NB4 (cell line): ENCODE data around the gene TNFSF8.
A peak's percentile ranks its signal among the peaks of the same experiment; 100 is the strongest.

Experiments used
- DNase-seq: peaks from one replicate; pipeline ENCODE4 v3.0.0; 2010; ENCODE audit warnings: low read depth
- H3K4me3 ChIP-seq: one replicate; pipeline ENCODE4 v1.5.1; 2011; ENCODE audit warnings: mild to moderate bottlenecking, low read depth, low read length, moderate library complexity
- MYC ChIP-seq: IDR thresholded peaks from 2 replicates; pipeline ENCODE4 v1.6.1; 2011; ENCODE audit warnings: low read depth, low read length
- POLR2A ChIP-seq: IDR thresholded peaks from 2 replicates; pipeline ENCODE4 v1.6.1; 2011; ENCODE audit warnings: mild to moderate bottlenecking; ENCODE audit not compliant: insufficient read length; ENCODE audit errors: extremely low read depth
- TF ChIP-seq, protein P1 (sequence below): IDR thresholded peaks from one replicate; pipeline ENCODE4 v1.5.1; 2012; ENCODE audit warnings: low read depth, low read length
- TF ChIP-seq, protein P2 (sequence below): IDR thresholded peaks from 2 replicates; pipeline ENCODE4 v1.6.1; 2011; ENCODE audit warnings: low read depth, low read length

TNFSF8 gene

DNA sequence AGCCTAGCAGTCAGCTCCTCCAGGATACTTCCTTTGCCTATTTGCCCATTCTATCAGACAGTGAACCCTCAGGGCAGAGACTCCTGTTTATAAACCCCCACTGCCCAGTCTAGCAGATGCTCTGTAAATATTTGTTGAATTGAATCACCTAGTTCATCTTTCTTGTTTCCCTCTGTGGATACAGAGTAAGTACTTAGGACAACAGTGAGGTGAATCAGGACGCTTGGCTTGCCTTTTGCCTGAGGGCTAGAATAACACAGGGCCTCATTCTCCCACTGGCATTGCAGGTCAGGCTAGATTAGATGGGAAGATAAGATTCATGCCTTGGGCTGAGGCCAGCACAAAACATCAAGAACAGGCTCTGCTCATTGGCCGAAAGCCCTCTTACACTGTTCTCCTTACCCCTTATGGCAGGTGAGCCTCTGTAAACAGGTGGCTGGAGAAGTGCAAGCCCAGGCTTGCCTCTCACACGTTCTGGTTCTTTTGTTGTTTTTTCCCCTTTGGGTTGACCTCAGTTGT is 22.2 kb downstream of the TNFSF8 start:
- DNase-seq: no peak
- H3K4me3 ChIP-seq: no peak overlapping the region
- TF ChIP-seq MYC (no peak), POLR2A (no peak)
- TF ChIP-seq, protein P1, sequence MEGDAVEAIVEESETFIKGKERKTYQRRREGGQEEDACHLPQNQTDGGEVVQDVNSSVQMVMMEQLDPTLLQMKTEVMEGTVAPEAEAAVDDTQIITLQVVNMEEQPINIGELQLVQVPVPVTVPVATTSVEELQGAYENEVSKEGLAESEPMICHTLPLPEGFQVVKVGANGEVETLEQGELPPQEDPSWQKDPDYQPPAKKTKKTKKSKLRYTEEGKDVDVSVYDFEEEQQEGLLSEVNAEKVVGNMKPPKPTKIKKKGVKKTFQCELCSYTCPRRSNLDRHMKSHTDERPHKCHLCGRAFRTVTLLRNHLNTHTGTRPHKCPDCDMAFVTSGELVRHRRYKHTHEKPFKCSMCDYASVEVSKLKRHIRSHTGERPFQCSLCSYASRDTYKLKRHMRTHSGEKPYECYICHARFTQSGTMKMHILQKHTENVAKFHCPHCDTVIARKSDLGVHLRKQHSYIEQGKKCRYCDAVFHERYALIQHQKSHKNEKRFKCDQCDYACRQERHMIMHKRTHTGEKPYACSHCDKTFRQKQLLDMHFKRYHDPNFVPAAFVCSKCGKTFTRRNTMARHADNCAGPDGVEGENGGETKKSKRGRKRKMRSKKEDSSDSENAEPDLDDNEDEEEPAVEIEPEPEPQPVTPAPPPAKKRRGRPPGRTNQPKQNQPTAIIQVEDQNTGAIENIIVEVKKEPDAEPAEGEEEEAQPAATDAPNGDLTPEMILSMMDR: no peak
- TF ChIP-seq, protein P2, sequence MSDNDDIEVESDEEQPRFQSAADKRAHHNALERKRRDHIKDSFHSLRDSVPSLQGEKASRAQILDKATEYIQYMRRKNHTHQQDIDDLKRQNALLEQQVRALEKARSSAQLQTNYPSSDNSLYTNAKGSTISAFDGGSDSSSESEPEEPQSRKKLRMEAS: no peak

DNA sequence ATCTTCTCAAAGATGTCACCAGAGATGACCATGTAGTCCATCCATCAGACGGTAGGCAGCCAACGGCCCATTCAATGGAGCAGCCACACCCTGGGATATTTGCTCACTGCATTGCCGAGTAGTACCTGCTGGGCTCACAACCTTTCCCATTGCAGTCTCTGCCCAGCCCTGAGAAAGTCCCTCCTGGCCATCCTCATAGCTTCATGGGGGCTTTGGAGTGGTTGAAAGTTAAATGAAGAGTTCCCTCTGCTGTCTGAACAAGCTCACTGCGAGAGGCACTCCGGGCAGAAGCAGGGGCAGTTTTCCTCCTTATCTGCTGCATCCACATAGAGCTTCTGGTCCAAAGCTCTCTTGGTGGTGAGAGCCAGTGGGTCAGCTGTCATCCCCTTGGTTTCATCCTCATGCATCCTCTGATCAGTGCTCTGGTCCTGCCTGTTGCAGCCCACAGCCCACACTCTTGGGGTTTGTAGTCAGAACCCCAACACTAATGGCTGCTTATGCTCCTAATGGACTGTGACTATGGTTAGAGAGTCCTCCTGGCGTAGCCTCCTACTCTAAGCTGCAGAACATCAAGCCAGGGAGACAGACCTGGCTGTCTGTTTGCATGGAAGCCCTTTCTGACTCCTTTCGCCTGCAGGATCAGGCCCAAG is 23.3 kb downstream of the TNFSF8 start:
- TF ChIP-seq POLR2A (no peak), MYC (no peak)
- TF ChIP-seq, protein P1: peak; percentile 56
- TF ChIP-seq, protein P2: no peak
- DNase-seq: peak; percentile 50

DNA sequence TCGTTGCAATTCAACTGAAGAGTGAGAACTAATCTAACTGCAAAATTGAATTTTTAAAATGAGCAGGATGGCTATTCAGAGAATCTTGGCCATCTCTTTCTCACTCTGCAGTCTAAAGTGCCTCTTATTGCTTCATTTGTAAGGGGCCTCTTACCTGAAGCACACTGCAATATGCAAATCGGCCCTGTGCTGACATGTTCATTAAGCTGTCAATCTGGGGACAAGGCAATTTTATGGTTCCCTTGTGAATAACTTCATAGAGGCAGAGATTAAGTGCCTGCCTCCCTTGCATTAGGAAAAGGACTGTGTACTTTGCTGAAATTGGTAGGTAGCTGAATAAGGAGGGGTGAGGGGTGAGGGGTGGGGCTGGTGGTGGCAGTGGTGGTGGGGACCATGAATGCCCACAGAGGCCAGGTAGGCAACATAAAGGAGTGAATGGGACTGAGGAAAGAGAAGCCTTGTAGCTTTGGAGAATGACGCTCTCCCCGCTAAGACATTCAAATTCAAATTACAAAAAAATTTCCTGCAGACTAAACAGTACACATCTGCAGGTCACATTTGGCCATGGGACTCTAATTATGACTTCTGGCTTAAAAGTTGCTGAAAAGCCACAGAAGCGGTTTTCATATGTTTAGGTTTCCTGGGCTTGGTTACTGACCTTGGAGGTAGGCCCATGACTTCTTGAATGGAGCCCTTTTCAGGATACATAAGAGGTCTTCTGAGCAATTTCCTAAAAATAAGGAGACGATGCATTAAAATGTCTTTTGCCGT is 25.0 kb downstream of the TNFSF8 start:
- DNase-seq: no peak
- TF ChIP-seq, protein P1: no peak
- TF ChIP-seq, protein P2: no peak
- TF ChIP-seq POLR2A (no peak), MYC (no peak)
- no peak overlapping the region for H3K4me3 ChIP-seq

More for the DNA sequence above, 23.3 kb downstream of the TNFSF8 start:
- H3K4me3 ChIP-seq: no peak overlapping the region

DNA sequence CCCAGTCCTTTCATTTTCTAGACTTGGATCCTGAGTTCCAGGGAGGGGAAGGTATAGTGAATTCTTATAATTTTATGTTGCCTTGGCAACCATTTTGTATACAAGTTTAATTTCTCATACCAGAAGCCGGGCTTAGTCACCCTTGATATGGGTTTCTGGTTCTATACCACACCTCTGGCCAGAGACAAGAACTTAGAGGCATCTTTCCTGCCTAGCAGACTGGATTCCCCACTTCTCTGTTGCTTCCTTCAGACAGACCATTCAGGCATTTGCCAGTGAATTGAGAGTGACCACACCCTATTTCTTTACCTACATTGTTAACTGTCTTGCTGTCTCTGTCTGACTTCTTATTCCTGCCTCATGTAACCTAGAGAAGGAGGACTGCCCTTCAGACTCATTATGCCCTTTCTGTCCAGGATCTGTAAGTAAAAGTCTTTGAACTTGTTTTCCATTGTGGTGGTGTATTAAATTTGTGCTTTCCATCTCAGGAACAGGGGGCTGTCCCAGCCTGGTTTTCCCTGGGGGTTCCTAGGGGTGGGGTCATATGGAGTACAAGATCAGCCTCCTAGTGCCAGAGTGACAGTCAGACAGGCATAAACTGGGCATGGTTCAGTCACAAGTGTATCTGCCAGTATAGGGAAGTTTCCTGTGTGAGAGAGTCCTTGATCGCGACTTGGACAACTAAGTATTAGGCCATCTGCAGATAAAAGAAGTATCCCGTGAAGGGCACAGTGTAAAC is 27.4 kb downstream of the TNFSF8 start:
- TF ChIP-seq POLR2A (no peak), MYC (no peak)
- TF ChIP-seq, protein P2: no peak
- TF ChIP-seq, protein P1: no peak
- H3K4me3 ChIP-seq: no peak overlapping the region
- no peak for DNase-seq

DNA sequence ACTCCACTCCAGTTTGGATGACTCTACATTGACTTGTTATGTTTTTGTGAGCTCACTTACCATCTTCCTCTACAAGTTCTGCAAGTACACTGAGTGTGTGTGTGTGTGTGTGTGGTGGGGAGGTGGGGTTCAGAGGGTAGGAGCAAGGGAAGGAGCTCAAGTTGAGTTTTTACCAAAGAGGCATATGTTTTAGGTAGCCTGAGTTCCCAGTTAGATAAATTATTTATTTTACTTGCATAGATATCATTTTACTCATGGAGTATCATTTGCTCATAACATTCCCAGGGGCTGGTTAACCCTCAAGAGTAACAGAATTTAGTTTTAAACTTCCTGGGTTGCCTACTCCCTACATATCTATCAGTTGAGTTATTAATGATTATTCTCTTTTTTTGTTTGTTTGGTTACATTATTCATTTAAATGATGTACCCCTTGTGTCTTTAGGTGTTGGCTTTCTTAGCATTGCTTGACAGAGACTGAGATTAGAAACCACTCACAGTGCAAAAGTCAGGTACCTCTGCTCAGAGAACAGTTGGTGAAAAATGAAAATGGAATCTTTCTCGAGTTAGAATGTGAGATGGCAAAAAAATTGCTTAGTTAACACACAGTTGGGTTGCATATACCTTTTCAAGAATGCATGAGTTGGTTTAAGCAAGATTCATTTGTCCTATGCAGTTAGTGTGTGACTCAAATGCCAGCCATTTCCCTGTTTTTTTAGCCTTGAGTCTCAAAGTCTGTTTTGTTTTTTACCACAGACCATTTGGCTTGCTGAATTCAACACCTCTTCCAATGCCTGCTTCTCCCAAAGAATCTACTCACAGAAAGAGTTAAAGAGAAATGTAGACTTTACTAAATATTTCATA is 29.2 kb downstream of the TNFSF8 start:
- H3K4me3 ChIP-seq: no peak overlapping the region
- TF ChIP-seq, protein P2: no peak
- no peak for TF ChIP-seq MYC
- TF ChIP-seq, protein P1: no peak
- no peak for TF ChIP-seq POLR2A
- no peak for DNase-seq
